ENCODE measurements around the gene HOXC6. TPM values are rescaled to one million over a fixed set of nuclear protein-coding genes. Genes with fewer than 3 reads are reported as not detected.

The HOXC6 gene
- total RNA-seq, 1 experiment from 2014 or later = not detected

DNA sequence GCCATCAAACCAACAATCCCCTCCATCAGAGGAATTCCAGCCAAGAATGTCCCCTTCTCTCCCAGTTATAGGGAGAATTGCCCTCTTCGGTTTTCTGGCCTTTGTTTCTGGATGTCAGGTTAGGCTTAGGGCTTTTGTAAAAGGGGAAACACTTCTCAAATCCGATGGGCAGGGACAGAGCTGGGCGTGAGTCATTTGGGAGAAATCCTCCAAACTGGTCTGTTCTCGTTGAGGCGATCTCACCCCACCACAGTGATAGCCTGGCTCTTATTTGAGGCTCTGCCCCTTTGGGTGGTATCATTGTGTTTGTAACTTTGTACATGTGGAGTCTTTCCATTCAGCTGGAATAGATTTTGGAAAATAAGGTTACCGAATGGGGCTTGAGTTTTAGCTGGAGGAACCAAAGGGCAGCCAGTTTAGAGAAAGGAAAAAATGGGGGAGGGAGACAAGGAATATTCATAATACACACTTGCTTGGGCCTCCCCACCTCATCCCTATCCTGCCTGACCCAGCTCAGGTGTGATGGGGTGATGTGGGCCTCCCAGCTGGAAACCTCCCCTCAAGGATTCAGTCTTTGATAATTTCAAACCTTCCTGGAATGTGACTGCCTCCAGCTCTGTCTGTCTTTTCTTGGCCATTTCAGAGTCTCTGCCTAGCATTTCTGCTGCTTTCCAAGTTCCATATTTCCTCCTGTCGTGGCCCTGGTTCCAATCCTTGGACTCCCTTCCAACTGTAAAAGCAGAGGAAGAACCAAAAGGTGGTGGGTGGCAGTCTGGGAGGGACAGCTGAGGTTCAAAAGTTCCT lies 32.9 kb downstream of the HOXC6 start (continued):
- TF ChIP-seq, protein P1, sequence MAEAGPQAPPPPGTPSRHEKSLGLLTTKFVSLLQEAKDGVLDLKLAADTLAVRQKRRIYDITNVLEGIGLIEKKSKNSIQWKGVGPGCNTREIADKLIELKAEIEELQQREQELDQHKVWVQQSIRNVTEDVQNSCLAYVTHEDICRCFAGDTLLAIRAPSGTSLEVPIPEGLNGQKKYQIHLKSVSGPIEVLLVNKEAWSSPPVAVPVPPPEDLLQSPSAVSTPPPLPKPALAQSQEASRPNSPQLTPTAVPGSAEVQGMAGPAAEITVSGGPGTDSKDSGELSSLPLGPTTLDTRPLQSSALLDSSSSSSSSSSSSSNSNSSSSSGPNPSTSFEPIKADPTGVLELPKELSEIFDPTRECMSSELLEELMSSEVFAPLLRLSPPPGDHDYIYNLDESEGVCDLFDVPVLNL (CRISPR knock-in tag; IDR thresholded peaks at IDR 0.05; ENCODE audit: borderline replicate concordance, low read depth) = no peak
- TF ChIP-seq ZBTB21 (CRISPR knock-in tag; IDR thresholded peaks at IDR 0.05; ENCODE audit: borderline replicate concordance) (no peak), PRRX2 (CRISPR knock-in tag; IDR thresholded peaks at IDR 0.05) (no peak), NFYB (CRISPR knock-in tag; conservative IDR thresholded peaks at IDR 0.05; ENCODE audit: low read depth) (no peak), HMGA2 (CRISPR knock-in tag; IDR thresholded peaks at IDR 0.05) (no peak), MYBL2 (CRISPR knock-in tag; IDR thresholded peaks at IDR 0.05) (no peak), SMAD3 (CRISPR knock-in tag; IDR thresholded peaks at IDR 0.05; ENCODE audit: borderline replicate concordance) (no peak), FOXP1 (CRISPR knock-in tag; IDR thresholded peaks at IDR 0.05; ENCODE audit: borderline replicate concordance) (no peak), ATF1 (CRISPR knock-in tag; IDR thresholded peaks at IDR 0.05) (no peak), NR2C2 (CRISPR knock-in tag; IDR thresholded peaks at IDR 0.05) (no peak), SP1 (CRISPR knock-in tag; conservative IDR thresholded peaks at IDR 0.05) (no peak)
- TF ChIP-seq, protein P2, sequence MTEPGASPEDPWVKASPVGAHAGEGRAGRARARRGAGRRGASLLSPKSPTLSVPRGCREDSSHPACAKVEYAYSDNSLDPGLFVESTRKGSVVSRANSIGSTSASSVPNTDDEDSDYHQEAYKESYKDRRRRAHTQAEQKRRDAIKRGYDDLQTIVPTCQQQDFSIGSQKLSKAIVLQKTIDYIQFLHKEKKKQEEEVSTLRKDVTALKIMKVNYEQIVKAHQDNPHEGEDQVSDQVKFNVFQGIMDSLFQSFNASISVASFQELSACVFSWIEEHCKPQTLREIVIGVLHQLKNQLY (CRISPR knock-in tag; IDR thresholded peaks at IDR 0.05) = no peak
- TF ChIP-seq, protein P3, sequence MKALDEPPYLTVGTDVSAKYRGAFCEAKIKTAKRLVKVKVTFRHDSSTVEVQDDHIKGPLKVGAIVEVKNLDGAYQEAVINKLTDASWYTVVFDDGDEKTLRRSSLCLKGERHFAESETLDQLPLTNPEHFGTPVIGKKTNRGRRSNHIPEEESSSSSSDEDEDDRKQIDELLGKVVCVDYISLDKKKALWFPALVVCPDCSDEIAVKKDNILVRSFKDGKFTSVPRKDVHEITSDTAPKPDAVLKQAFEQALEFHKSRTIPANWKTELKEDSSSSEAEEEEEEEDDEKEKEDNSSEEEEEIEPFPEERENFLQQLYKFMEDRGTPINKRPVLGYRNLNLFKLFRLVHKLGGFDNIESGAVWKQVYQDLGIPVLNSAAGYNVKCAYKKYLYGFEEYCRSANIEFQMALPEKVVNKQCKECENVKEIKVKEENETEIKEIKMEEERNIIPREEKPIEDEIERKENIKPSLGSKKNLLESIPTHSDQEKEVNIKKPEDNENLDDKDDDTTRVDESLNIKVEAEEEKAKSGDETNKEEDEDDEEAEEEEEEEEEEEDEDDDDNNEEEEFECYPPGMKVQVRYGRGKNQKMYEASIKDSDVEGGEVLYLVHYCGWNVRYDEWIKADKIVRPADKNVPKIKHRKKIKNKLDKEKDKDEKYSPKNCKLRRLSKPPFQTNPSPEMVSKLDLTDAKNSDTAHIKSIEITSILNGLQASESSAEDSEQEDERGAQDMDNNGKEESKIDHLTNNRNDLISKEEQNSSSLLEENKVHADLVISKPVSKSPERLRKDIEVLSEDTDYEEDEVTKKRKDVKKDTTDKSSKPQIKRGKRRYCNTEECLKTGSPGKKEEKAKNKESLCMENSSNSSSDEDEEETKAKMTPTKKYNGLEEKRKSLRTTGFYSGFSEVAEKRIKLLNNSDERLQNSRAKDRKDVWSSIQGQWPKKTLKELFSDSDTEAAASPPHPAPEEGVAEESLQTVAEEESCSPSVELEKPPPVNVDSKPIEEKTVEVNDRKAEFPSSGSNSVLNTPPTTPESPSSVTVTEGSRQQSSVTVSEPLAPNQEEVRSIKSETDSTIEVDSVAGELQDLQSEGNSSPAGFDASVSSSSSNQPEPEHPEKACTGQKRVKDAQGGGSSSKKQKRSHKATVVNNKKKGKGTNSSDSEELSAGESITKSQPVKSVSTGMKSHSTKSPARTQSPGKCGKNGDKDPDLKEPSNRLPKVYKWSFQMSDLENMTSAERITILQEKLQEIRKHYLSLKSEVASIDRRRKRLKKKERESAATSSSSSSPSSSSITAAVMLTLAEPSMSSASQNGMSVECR (CRISPR knock-in tag; IDR thresholded peaks at IDR 0.05; ENCODE audit: borderline replicate concordance) = no peak
- TF ChIP-seq, protein P4, sequence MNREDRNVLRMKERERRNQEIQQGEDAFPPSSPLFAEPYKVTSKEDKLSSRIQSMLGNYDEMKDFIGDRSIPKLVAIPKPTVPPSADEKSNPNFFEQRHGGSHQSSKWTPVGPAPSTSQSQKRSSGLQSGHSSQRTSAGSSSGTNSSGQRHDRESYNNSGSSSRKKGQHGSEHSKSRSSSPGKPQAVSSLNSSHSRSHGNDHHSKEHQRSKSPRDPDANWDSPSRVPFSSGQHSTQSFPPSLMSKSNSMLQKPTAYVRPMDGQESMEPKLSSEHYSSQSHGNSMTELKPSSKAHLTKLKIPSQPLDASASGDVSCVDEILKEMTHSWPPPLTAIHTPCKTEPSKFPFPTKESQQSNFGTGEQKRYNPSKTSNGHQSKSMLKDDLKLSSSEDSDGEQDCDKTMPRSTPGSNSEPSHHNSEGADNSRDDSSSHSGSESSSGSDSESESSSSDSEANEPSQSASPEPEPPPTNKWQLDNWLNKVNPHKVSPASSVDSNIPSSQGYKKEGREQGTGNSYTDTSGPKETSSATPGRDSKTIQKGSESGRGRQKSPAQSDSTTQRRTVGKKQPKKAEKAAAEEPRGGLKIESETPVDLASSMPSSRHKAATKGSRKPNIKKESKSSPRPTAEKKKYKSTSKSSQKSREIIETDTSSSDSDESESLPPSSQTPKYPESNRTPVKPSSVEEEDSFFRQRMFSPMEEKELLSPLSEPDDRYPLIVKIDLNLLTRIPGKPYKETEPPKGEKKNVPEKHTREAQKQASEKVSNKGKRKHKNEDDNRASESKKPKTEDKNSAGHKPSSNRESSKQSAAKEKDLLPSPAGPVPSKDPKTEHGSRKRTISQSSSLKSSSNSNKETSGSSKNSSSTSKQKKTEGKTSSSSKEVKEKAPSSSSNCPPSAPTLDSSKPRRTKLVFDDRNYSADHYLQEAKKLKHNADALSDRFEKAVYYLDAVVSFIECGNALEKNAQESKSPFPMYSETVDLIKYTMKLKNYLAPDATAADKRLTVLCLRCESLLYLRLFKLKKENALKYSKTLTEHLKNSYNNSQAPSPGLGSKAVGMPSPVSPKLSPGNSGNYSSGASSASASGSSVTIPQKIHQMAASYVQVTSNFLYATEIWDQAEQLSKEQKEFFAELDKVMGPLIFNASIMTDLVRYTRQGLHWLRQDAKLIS (CRISPR knock-in tag; IDR thresholded peaks at IDR 0.05; ENCODE audit: borderline replicate concordance) = no peak
- TF ChIP-seq, protein P5, sequence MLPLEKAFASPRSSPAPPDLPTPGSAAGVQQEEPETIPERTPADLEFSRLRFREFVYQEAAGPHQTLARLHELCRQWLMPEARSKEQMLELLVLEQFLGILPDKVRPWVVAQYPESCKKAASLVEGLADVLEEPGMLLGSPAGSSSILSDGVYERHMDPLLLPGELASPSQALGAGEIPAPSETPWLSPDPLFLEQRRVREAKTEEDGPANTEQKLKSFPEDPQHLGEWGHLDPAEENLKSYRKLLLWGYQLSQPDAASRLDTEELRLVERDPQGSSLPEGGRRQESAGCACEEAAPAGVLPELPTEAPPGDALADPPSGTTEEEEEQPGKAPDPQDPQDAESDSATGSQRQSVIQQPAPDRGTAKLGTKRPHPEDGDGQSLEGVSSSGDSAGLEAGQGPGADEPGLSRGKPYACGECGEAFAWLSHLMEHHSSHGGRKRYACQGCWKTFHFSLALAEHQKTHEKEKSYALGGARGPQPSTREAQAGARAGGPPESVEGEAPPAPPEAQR (CRISPR knock-in tag; IDR thresholded peaks at IDR 0.05) = no peak

All from WTC11 (cell line).